SU-DHL-6 (cell line): ENCODE results near the gene CHST5.

ENCODE experiments used
- CTCF ChIP-seq: fragments of 200-600 bp; sonication (generic); IDR thresholded peaks from one replicate; pipeline ENCODE4 v1.5.1; 2017; ENCODE audit warnings: antibody characterized with exemption, mild to moderate bottlenecking, low read length, moderate library complexity; ENCODE audit not compliant: insufficient read depth, poor library complexity, severe bottlenecking
- EZH2phosphoT487 ChIP-seq: fragments of 200-600 bp; sonication (generic), shearing (Covaris generic); conservative IDR thresholded peaks from 2 replicates; pipeline ENCODE4 v1.6.1; 2018; ENCODE audit warnings: mild to moderate bottlenecking, antibody characterized with exemption, low read length, moderate library complexity, mixed read lengths

- TF ChIP-seq CTCF (no peak), EZH2phosphoT487 (no peak)
Measured at GRCh38 chr16:75485230-75486013, 50.5 kb downstream of the CHST5 start.
